H1 (cell line): ENCODE data around the gene MAP7D1. TPM values are rescaled to one million over a fixed set of nuclear protein-coding genes. Genes with fewer than 3 reads are reported as not detected.

Experiments
- CTCF ChIA-PET: fragments of 300-600 bp; sonication (Branson Sonifier 250); formaldehyde crosslinking; loops from one replicate; lab custom pipeline; 2021; ENCODE audit not compliant: partially characterized antibody; lab: Charles Lee
- POLR2A ChIA-PET: fragments of 300-600 bp; sonication (Branson Sonifier 250); formaldehyde crosslinking; loops from one replicate; lab custom pipeline; 2021; ENCODE audit warnings: inconsistent platforms; ENCODE audit not compliant: partially characterized antibody; lab: Charles Lee
- DNase-seq, 2 experiments: peaks; one replicate each; pipeline versions ENCODE4 v3.0.0 to v3.0.0-alpha.2; 2010 to 2022; ENCODE audit warnings: low spot score in 2 of 2, low read depth in 1 of 2, mixed read lengths in 1 of 2
- FAIRE-seq: peaks from 2 replicates; lab custom pipeline; 2011; peaks lifted over from hg19 to GRCh38; lab: Jason Lieb, UNC
- H2AFZ ChIP-seq: 2 replicates; pipeline ENCODE4 v1.8.1; 2012; ENCODE audit warnings: low read length, inconsistent platforms
- H2AK5ac ChIP-seq: 2 replicates; pipeline ENCODE4 v1.6.1; 2013; ENCODE audit warnings: low read depth, low read length
- H2BK120ac ChIP-seq: replicated peaks from 2 replicates; pipeline ENCODE3; 2013; ENCODE audit warnings: low read depth, low read length, inconsistent platforms
- H2BK12ac ChIP-seq: 2 replicates; pipeline ENCODE4 v1.6.1; 2013; ENCODE audit warnings: low read depth, low read length
- H2BK15ac ChIP-seq: 2 replicates; pipeline ENCODE4 v1.6.1; 2013; ENCODE audit warnings: low read length
- H2BK20ac ChIP-seq: 2 replicates; pipeline ENCODE4 v1.6.1; 2013; ENCODE audit warnings: low read length
- H2BK5ac ChIP-seq: 2 replicates; pipeline ENCODE4 v1.6.1; 2013; ENCODE audit warnings: low read depth, low read length
- H3K14ac ChIP-seq: 2 replicates; pipeline ENCODE4 v1.6.1; 2013; ENCODE audit warnings: inconsistent platforms; ENCODE audit not compliant: insufficient read length
- H3K18ac ChIP-seq: 2 replicates; pipeline ENCODE4 v1.6.1; 2013; ENCODE audit warnings: low read length; ENCODE audit errors: extremely low read depth
- H3K23ac ChIP-seq: 2 replicates; pipeline ENCODE4 v1.6.1; 2013; ENCODE audit warnings: inconsistent platforms; ENCODE audit not compliant: insufficient read length
- H3K23me2 ChIP-seq: 2 replicates; pipeline ENCODE4 v1.6.1; 2013; ENCODE audit warnings: low read depth, low read length
- H3K27ac ChIP-seq: 2 replicates; pipeline ENCODE4 v1.6.1; 2011; ENCODE audit warnings: low read depth, low read length, inconsistent platforms
- H3K27me3 ChIP-seq, 4 experiments: replicated peaks in 1 of 4; 1 replicate in 1 of 4; 2 replicates in 3 of 4; pipeline versions ENCODE4 v1.6.1 to v1.8.1; 2011 to 2013; ENCODE audit warnings: low read length in 3 of 4, mild to moderate bottlenecking in 3 of 4, inconsistent platforms in 2 of 4, mixed read lengths in 2 of 4, moderate library complexity in 1 of 4; ENCODE audit not compliant: control insufficient read depth in 3 of 4, insufficient read depth in 3 of 4; ENCODE audit errors: extremely low read depth in 1 of 4
- H3K36me3 ChIP-seq, 4 experiments: 2 replicates each; pipeline versions ENCODE4 v1.6.1 to v1.8.1; 2011 to 2013; ENCODE audit warnings: mild to moderate bottlenecking in 4 of 4, low read length in 3 of 4, moderate library complexity in 2 of 4, control low read depth in 1 of 4, inconsistent platforms in 1 of 4; ENCODE audit not compliant: insufficient read depth in 4 of 4, control insufficient read depth in 2 of 4
- H3K4ac ChIP-seq: replicated peaks from 2 replicates; pipeline ENCODE3; 2013; ENCODE audit warnings: low read length, low read depth, mixed read lengths, inconsistent platforms; ENCODE audit not compliant: insufficient read length
- H3K4me1 ChIP-seq, 4 experiments: replicated peaks in 1 of 4; 1 replicate in 1 of 4; 2 replicates in 3 of 4; pipeline versions ENCODE4 v1.6.1 to v1.8.1; 2011 to 2013; ENCODE audit warnings: low read length in 3 of 4, inconsistent platforms in 2 of 4, mixed read lengths in 1 of 4; ENCODE audit not compliant: insufficient read depth in 4 of 4, control insufficient read depth in 3 of 4
- H3K4me2 ChIP-seq, 2 experiments: 2 replicates each; pipeline versions ENCODE4 v1.6.1 to v1.8.1; 2011 to 2013; ENCODE audit warnings: low read depth in 2 of 2, low read length in 2 of 2, control low read depth in 1 of 2, inconsistent platforms in 1 of 2, mild to moderate bottlenecking in 1 of 2; ENCODE audit not compliant: insufficient read depth in 1 of 2
- H3K4me3 ChIP-seq, 4 experiments: fragments of 200-600, 300-600 bp in 1 of 4; sonication (generic), shearing (Covaris generic), sonication (Bioruptor Twin) in 1 of 4; 2 replicates each; pipeline versions ENCODE4 v1.5.1 to v1.8.1; 2011 to 2016; ENCODE audit warnings: low read length in 4 of 4, low read depth in 3 of 4, control low read depth in 2 of 4, inconsistent platforms in 2 of 4, mild to moderate bottlenecking in 2 of 4, mixed read lengths in 1 of 4, moderate library complexity in 1 of 4; ENCODE audit not compliant: insufficient read depth in 2 of 4; ENCODE audit errors: extremely low read depth in 1 of 4
- H3K56ac ChIP-seq: replicated peaks from 2 replicates; pipeline ENCODE3; 2013; ENCODE audit warnings: low read depth, mild to moderate bottlenecking, mixed read lengths, low read length, inconsistent platforms; ENCODE audit not compliant: insufficient read length
- H3K79me1 ChIP-seq: 2 replicates; pipeline ENCODE4 v1.6.1; 2013; ENCODE audit warnings: low read depth, low read length, control low read depth
- H3K79me2 ChIP-seq, 2 experiments: 2 replicates each; pipeline versions ENCODE4 v1.6.1 to v1.8.1; 2012 to 2013; ENCODE audit warnings: low read length in 2 of 2, mild to moderate bottlenecking in 2 of 2, inconsistent platforms in 1 of 2; ENCODE audit not compliant: insufficient read depth in 2 of 2, control insufficient read depth in 1 of 2
- H3K9ac ChIP-seq, 4 experiments: replicated peaks in 1 of 4; 1 replicate in 1 of 4; 2 replicates in 3 of 4; pipeline versions ENCODE4 v1.6.1 to v1.8.1; 2011 to 2013; ENCODE audit warnings: low read depth in 3 of 4, low read length in 3 of 4, control low read depth in 2 of 4, mild to moderate bottlenecking in 2 of 4, moderate library complexity in 2 of 4, inconsistent platforms in 1 of 4; ENCODE audit errors: extremely low read depth in 1 of 4
- H3K9me3 ChIP-seq, 2 experiments: 2 replicates each; pipeline versions ENCODE4 v1.6.1 to v1.8.1; 2012 to 2013; ENCODE audit warnings: mild to moderate bottlenecking in 2 of 2, moderate library complexity in 2 of 2, control low read depth in 1 of 2, inconsistent platforms in 1 of 2, low read depth in 1 of 2, low read length in 1 of 2, mixed read lengths in 1 of 2; ENCODE audit not compliant: insufficient read depth in 2 of 2
- H4K20me1 ChIP-seq, 2 experiments: replicated peaks in 1 of 2; 2 replicates each; pipeline versions ENCODE3 to v1.8.1; 2011 to 2013; ENCODE audit warnings: inconsistent platforms in 2 of 2, low read length in 2 of 2, mild to moderate bottlenecking in 1 of 2; ENCODE audit not compliant: insufficient read depth in 2 of 2, control insufficient read depth in 1 of 2
- H4K5ac ChIP-seq: 2 replicates; pipeline ENCODE4 v1.6.1; 2013; ENCODE audit warnings: low read length, low read depth, mixed read lengths, inconsistent platforms; ENCODE audit not compliant: insufficient read length
- H4K8ac ChIP-seq: 2 replicates; pipeline ENCODE4 v1.8.0; 2013; ENCODE audit warnings: mild to moderate bottlenecking, moderate library complexity, low read length, inconsistent platforms; ENCODE audit not compliant: insufficient read depth; ENCODE audit errors: extremely low read depth
- H4K91ac ChIP-seq: replicated peaks from 2 replicates; pipeline ENCODE3; 2013; ENCODE audit warnings: low read length, mixed read lengths, inconsistent platforms; ENCODE audit not compliant: insufficient read length
- BCL11A ChIP-seq, 2 experiments: IDR thresholded peaks; one replicate each; pipeline ENCODE4 v1.6.1; 2011; ENCODE audit warnings: low read depth in 2 of 2, low read length in 2 of 2, mild to moderate bottlenecking in 2 of 2
- EGR1 ChIP-seq: IDR thresholded peaks from 2 replicates; pipeline ENCODE4 v1.6.1; 2011; ENCODE audit warnings: low read depth, low read length, borderline replicate concordance
- KDM1A ChIP-seq: fragments of 200-600, 300-600 bp; sonication (generic); IDR thresholded peaks from 2 replicates; pipeline ENCODE4 v1.7.1; 2016; ENCODE audit warnings: mild to moderate bottlenecking, low read length, borderline replicate concordance
- POU5F1 ChIP-seq: IDR thresholded peaks from 2 replicates; pipeline ENCODE4 v1.6.1; 2011; ENCODE audit warnings: low read depth, mild to moderate bottlenecking, low read length, moderate library complexity
- SIN3A ChIP-seq, 2 experiments: IDR thresholded peaks in 1 of 2; conservative IDR thresholded peaks in 1 of 2; 2 replicates each; pipeline ENCODE4 v1.6.1; 2011 to 2012; ENCODE audit warnings: low read length in 2 of 2, improper control_type of control experiment in 1 of 2, low read depth in 1 of 2, mild to moderate bottlenecking in 1 of 2
- SP4 ChIP-seq: IDR thresholded peaks from 2 replicates; pipeline ENCODE4 v1.6.1; 2012; ENCODE audit warnings: low read length, inconsistent platforms
- TEAD4 ChIP-seq: IDR thresholded peaks from 2 replicates; pipeline ENCODE4 v1.6.1; 2012; ENCODE audit warnings: low read depth, low read length, inconsistent platforms, mixed read lengths
- WGBS, 2 experiments: shearing (Covaris generic) in 1 of 2; methylation state at CpG; one replicate each; pipeline versions ENCODE4 v1.1.6 to v1.1.7; 2013 to 2015; ENCODE audit warnings: low lambda C conversion rate in 2 of 2, mixed read lengths in 2 of 2, inconsistent platforms in 1 of 2, low coverage in 1 of 2, missing lambda C conversion rate in 1 of 2; ENCODE audit not compliant: insufficient replicate concordance in 2 of 2, insufficient coverage in 1 of 2, insufficient read length in 1 of 2; ENCODE audit errors: extremely low coverage in 1 of 2, missing lambda C conversion rate in 1 of 2; 5-methylcytosine and 5-hydroxymethylcytosine counted together
- polyA plus RNA-seq, 7 experiments: library from polyadenylated mRNA; depleted of rRNA in 3 of 7; stranded (reverse) in 5 of 7; unstranded in 2 of 7; fragments of >200 nt in 5 of 7; fragments of 200-250 nt in 2 of 7; gene quantifications; 1 replicate in 5 of 7; 2 replicates in 1 of 7; 4 replicates in 1 of 7; pipeline versions ENCODE4 v1.2.1 to v1.2.3, GENCODE V29; 2011 to 2013; ENCODE audit warnings: missing spikeins in 2 of 7, mixed read lengths in 2 of 7
- total RNA-seq: library from RNA; stranded (reverse); fragmentation: NEBNext Ultra II Directional; extraction: Animal tissue kit (Norgen Biotek cat#: 25700); gene quantifications from 2 replicates; pipeline ENCODE4 v1.2.1, GENCODE V29; 2021
- TF ChIP-seq, protein P1 (sequence below): IDR thresholded peaks from 2 replicates; pipeline ENCODE4 v1.6.1; 2012; ENCODE audit warnings: inconsistent platforms
- TF ChIP-seq, protein P2 (sequence below), 3 experiments: IDR thresholded peaks; 1 replicate in 2 of 3; 2 replicates in 1 of 3; pipeline versions ENCODE4 v1.5.1 to v1.6.1; 2011; ENCODE audit warnings: low read length in 3 of 3, mild to moderate bottlenecking in 3 of 3, inconsistent platforms in 2 of 3, low read depth in 1 of 3, moderate library complexity in 1 of 3; ENCODE audit not compliant: insufficient read depth in 1 of 3; ENCODE audit errors: control extremely low read depth in 1 of 3

The MAP7D1 gene
- total and polyA plus RNA-seq, 2 of the 8 experiments (the other 6 are each of a cell fraction or from before 2014, with no cell fraction given), result 18.2 to 52.4 TPM

DNA sequence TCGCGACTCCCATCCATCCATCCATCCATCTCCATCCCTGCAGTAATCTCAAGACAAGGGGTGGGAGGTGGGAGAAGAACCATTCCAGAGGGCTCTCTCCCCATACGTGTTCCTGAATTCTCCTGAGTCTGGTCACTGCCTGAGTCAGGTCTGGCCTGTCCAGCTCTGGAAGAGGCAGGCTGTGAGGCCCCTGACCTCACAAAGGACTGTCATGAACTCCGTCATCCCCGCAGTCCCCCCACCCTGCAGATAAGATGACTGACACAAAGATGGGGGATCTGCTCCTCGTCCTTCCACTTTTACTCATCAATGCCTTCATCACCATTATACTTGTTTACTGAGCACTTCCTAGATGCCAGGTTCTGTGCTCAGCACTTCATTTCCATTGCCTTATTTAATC lies 1.6 kb upstream of the MAP7D1 start:
- H4K91ac ChIP-seq, result no peak overlapping the region
- H3K14ac ChIP-seq, result no peak overlapping the region
- H2BK20ac ChIP-seq, result no peak overlapping the region
- H4K20me1 ChIP-seq, result peaks cover 0 to 5% of the 10 kb centered on the region in 2 experiments
- H3K4me2 ChIP-seq, result peak overlapping the region in 1 of 2 experiments; percentile 65; a peak in 1 of 4 replicates
- ChIA-PET CTCF (interaction anchor here (0.8 to 10.1 kb wide), 6 partner anchors 19 to 131 kb away, joined by 3 to 261 read pairs (median 6); no protein-coding TSS in a partner anchor), POLR2A (interaction anchor here (0.7 to 5.1 kb wide), 9 partner anchors 18 to 272 kb away, joined by 3 to 44 read pairs (median 5); partner anchors contain the start of genes SH3D21 and THRAP3)
- H4K8ac ChIP-seq, result no peak overlapping the region
- H3K27me3 ChIP-seq, result peaks cover 11 to 29% (median 25%) of the 10 kb centered on the region in 4 experiments
- DNase-seq, result no peak
- H3K9ac ChIP-seq, result no peak overlapping the region
- H2BK5ac ChIP-seq, result no peak overlapping the region
- no peak overlapping the region for H3K27ac ChIP-seq
- no peak for FAIRE-seq
- no peak overlapping the region for H2BK120ac ChIP-seq
- no peak overlapping the region for H2AK5ac ChIP-seq
- H3K23ac ChIP-seq, result no peak overlapping the region
- peaks cover 0 to 16% of the 10 kb centered on the region in 2 experiments; a peak in 2 of 4 replicates for H3K79me2 ChIP-seq
- H4K5ac ChIP-seq, result no peak overlapping the region
- H2AFZ ChIP-seq, result no peak overlapping the region
- H3K23me2 ChIP-seq, result peaks cover 11% of the 10 kb centered on the region
- H3K4me3 ChIP-seq, result no peak overlapping the region
- H3K79me1 ChIP-seq, result peaks cover 12% of the 10 kb centered on the region
- 83% methylated on average over 6 of the region's 6 CpGs; no CpG with 5 or more reads in 1 of the 2 experiments for WGBS, 2 experiments
- H3K9me3 ChIP-seq, result no peaks in the 10 kb centered on the region
- peaks cover 11 to 30% (median 22%) of the 10 kb centered on the region in 4 experiments for H3K4me1 ChIP-seq
- H3K4ac ChIP-seq, result no peak overlapping the region
- H2BK15ac ChIP-seq, result no peak overlapping the region
- H3K36me3 ChIP-seq, result no peaks in the 10 kb centered on the region
- no peak overlapping the region for H2BK12ac ChIP-seq
- H3K56ac ChIP-seq, result no peak overlapping the region
- no peak overlapping the region for H3K18ac ChIP-seq
- TF ChIP-seq POU5F1, result no peak
- TF ChIP-seq TEAD4, result no peak
- TF ChIP-seq SIN3A (conservative IDR thresholded peaks at IDR 0.05 in 1 of 2, IDR thresholded peaks at IDR 0.05 in 1 of 2; ENCODE audit: low read depth in 1 of 2, low read length in 2 of 2), result no peak
- no peak for TF ChIP-seq EGR1
- no peak for TF ChIP-seq SP4
- no peak for TF ChIP-seq BCL11A (IDR thresholded peaks at IDR 0.05; ENCODE audit: low read depth in 2 of 2, low read length in 2 of 2)
- TF ChIP-seq, protein P1, sequence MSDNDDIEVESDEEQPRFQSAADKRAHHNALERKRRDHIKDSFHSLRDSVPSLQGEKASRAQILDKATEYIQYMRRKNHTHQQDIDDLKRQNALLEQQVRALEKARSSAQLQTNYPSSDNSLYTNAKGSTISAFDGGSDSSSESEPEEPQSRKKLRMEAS, result no peak
- TF ChIP-seq, protein P2, sequence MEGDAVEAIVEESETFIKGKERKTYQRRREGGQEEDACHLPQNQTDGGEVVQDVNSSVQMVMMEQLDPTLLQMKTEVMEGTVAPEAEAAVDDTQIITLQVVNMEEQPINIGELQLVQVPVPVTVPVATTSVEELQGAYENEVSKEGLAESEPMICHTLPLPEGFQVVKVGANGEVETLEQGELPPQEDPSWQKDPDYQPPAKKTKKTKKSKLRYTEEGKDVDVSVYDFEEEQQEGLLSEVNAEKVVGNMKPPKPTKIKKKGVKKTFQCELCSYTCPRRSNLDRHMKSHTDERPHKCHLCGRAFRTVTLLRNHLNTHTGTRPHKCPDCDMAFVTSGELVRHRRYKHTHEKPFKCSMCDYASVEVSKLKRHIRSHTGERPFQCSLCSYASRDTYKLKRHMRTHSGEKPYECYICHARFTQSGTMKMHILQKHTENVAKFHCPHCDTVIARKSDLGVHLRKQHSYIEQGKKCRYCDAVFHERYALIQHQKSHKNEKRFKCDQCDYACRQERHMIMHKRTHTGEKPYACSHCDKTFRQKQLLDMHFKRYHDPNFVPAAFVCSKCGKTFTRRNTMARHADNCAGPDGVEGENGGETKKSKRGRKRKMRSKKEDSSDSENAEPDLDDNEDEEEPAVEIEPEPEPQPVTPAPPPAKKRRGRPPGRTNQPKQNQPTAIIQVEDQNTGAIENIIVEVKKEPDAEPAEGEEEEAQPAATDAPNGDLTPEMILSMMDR (IDR thresholded peaks at IDR 0.05; ENCODE audit: control extremely low read depth in 1 of 3, insufficient read depth in 1 of 3, low read depth in 1 of 3, low read length in 3 of 3), result no peak
- no peak for TF ChIP-seq KDM1A
